ENCODE measurements around the gene TNS4. TPM values are rescaled to one million over a fixed set of nuclear protein-coding genes. Genes with fewer than 3 reads are reported as not detected.
A peak's percentile ranks its signal among the peaks of the same experiment; 100 is the strongest.

The TNS4 gene
- total and polyA plus RNA-seq, 9 of the 15 experiments (the other 6 are each of a cell fraction or from before 2014, with no cell fraction given) = 0.04 to 0.73 (median 0.24) TPM; not detected in 1

DNA sequence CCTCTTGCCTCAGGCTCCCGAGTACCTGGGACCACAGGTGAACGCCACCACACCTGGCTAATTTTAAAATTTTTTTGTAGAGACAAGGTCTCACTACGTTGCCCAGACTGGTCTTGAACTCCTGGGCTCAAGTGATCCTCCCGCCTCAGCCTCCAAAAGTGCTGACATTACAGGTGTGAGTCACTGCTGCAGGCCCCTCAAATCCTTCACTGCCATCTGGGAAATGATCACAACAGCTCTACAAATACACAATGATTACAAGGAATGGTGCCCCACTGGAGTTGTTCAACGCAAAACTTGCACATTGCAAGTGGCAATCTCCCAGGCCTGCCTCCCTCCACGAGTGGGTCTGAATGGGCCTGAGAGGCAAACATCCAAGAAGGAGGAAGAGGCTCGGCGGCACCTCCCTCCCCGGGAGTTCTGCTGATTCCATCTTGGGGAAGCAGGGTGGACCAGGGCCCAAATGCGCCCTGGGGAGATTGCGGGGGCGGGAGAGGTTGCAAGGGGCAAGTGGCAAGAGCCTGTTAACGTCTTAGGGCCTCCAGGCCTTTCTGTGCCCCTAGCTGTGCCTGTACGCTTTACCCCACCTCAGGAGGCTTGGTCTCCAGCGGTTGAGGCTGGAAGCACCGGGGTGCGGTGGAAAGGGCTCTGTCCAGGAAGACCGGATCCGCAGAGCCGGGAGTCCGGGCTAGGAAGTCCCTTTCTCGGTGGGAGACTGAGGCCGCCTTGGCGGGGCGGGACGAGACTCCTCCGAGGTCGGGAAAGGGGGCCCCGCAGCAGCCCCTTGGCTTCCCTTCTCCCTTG lies 58.8 kb downstream of the TNS4 start:
- H2AFZ ChIP-seq (ENCODE audit: low read depth, low read length) = peak overlapping the region; percentile 89
- H3K27ac ChIP-seq (ENCODE audit: extremely low read depth, low read depth, low read length) = peak overlapping the region; percentile 80
- H3K9me1 ChIP-seq (ENCODE audit: control insufficient read depth, insufficient read depth, low read length) = no peaks in the 10 kb centered on the region
- H3K79me2 ChIP-seq (ENCODE audit: control insufficient read depth, insufficient read depth, low read length) = peaks cover 29% of the 10 kb centered on the region
- H4K20me1 ChIP-seq (replicated peaks; ENCODE audit: control insufficient read depth, insufficient read depth, low read length) = no peaks in the 10 kb centered on the region
- H3K4me2 ChIP-seq (ENCODE audit: insufficient read depth, low read length) = peak overlapping the region; percentile 84
- no peaks in the 10 kb centered on the region; the same call in 2 of the 3 replicates for H3K36me3 ChIP-seq (ENCODE audit: control insufficient read depth, insufficient read depth, low read length)
- H3K4me1 ChIP-seq (replicated peaks in 1 of 2; ENCODE audit: control insufficient read depth in 2 of 2, insufficient read depth in 2 of 2, low read length in 2 of 2) = peaks cover 29 to 34% of the 10 kb centered on the region in 2 experiments
- BruUV-seq (replicated peaks) = TSS peak; percentile 92
- peak overlapping the region; percentile 44 for H3K4me3 ChIP-seq
- peak; percentile 61 for FAIRE-seq
- peak; percentile 53 to 71 (median 62) for DNase-seq (ENCODE audit: extremely low read depth in 1 of 4, low spot score in 3 of 4)
- WGBS (ENCODE audit: insufficient coverage, low coverage, missing lambda C conversion rate) = 19% methylated on average over 26 of the region's 29 CpGs
- intact Hi-C loops (cut with micrococcal nuclease) (loop anchor here (1.0 to 5.0 kb wide), 3 partner anchors 24 to 85 kb away; no protein-coding TSS in a partner anchor), in situ Hi-C loops (cut with MboI) (no loop called here)
- ATAC-seq = peak; percentile 60
- ChIA-PET CTCF (ENCODE audit: low intra/inter-chr PET ratio) (interaction anchor here (1.1 to 2.8 kb wide), 5 partner anchors 44 to 119 kb away, joined by 4 to 26 read pairs (median 7); no protein-coding TSS in a partner anchor), POLR2A (interaction anchor here (0.6 to 3.2 kb wide), 6 partner anchors 12 to 111 kb away, joined by 3 to 22 read pairs (median 5); partner anchors contain the start of gene TOP2A)
- H3K9ac ChIP-seq (ENCODE audit: insufficient read depth in 1 of 2, low read depth in 2 of 2, low read length in 2 of 2) = peak overlapping the region; percentile 77 to 91
- no peaks in the 10 kb centered on the region for H3K9me3 ChIP-seq (replicated peaks; ENCODE audit: control insufficient read depth, insufficient read depth, low read depth, low read length)
- no peaks in the 10 kb centered on the region for H3K27me3 ChIP-seq (ENCODE audit: control insufficient read depth in 2 of 2, insufficient read depth in 2 of 2, low read length in 2 of 2)
- no peak for TF ChIP-seq ZNF140 (CRISPR knock-in tag; IDR thresholded peaks at IDR 0.05)
- TF ChIP-seq SMC3 (conservative IDR thresholded peaks at IDR 0.05; ENCODE audit: insufficient read depth, low read depth, low read length) = 0 out of 2 replicates have a peak, but pooled peaks have one; percentile 3
- no peak for TF ChIP-seq CAMTA2 (CRISPR knock-in tag; conservative IDR thresholded peaks at IDR 0.05)
- TF ChIP-seq ETS2 (tag; IDR thresholded peaks at IDR 0.05; ENCODE audit: borderline replicate concordance, poor library complexity, severe bottlenecking) = no peak
- TF ChIP-seq ZNF232 (CRISPR knock-in tag; IDR thresholded peaks at IDR 0.05) = no peak
- TF ChIP-seq DNMT1 (IDR thresholded peaks at IDR 0.05) = no peak
- peak; percentile 37 for TF ChIP-seq HMGN3 (IDR thresholded peaks at IDR 0.05; ENCODE audit: borderline replicate concordance, extremely low read depth, insufficient read length, low read depth, low read length)
- no peak for TF ChIP-seq SAP30 (IDR thresholded peaks at IDR 0.05; ENCODE audit: borderline replicate concordance, insufficient read depth, low read depth, low read length, poor library complexity, severe bottlenecking)
- TF ChIP-seq, protein P1, sequence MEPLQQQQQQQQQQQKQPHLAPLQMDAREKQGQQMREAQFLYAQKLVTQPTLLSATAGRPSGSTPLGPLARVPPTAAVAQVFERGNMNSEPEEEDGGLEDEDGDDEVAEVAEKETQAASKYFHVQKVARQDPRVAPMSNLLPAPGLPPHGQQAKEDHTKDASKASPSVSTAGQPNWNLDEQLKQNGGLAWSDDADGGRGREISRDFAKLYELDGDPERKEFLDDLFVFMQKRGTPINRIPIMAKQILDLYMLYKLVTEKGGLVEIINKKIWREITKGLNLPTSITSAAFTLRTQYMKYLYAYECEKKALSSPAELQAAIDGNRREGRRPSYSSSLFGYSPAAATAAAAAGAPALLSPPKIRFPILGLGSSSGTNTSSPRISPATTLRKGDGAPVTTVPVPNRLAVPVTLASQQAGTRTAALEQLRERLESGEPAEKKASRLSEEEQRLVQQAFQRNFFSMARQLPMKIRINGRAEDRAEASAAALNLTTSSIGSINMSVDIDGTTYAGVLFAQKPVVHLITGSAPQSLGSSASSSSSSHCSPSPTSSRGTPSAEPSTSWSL (CRISPR knock-in tag; IDR thresholded peaks at IDR 0.05; ENCODE audit: borderline replicate concordance) = no peak
- no peak for TF ChIP-seq ESRRB (CRISPR knock-in tag; IDR thresholded peaks at IDR 0.05; ENCODE audit: borderline replicate concordance)
- no peak for TF ChIP-seq MEIS2 (IDR thresholded peaks at IDR 0.05; ENCODE audit: partially characterized antibody)
- peak in 1 of 2 experiments; percentile 43; a peak in 2 of 4 replicates for TF ChIP-seq NRF1 (conservative IDR thresholded peaks at IDR 0.05 in 1 of 2, IDR thresholded peaks at IDR 0.05 in 1 of 2)
- no peak for TF ChIP-seq ZNF764 (CRISPR knock-in tag; IDR thresholded peaks at IDR 0.05; ENCODE audit: low read depth)
- no peak for TF ChIP-seq FOXK1 (CRISPR knock-in tag; IDR thresholded peaks at IDR 0.05; ENCODE audit: borderline replicate concordance)
- no peak for TF ChIP-seq PHB (CRISPR knock-in tag; IDR thresholded peaks at IDR 0.05)
- TF ChIP-seq, protein P2, sequence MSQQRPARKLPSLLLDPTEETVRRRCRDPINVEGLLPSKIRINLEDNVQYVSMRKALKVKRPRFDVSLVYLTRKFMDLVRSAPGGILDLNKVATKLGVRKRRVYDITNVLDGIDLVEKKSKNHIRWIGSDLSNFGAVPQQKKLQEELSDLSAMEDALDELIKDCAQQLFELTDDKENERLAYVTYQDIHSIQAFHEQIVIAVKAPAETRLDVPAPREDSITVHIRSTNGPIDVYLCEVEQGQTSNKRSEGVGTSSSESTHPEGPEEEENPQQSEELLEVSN (IDR thresholded peaks at IDR 0.05; ENCODE audit: borderline replicate concordance in 1 of 2, extremely low read depth in 1 of 2, insufficient read depth in 1 of 2, insufficient read length in 1 of 2, low read depth in 1 of 2, low read length in 1 of 2, poor library complexity in 1 of 2, severe bottlenecking in 1 of 2) = no peak
- 0 out of 2 replicates have a peak, but pooled peaks have one; percentile 34 for TF ChIP-seq GTF2E2 (tag; IDR thresholded peaks at IDR 0.05)

All from K562 (cell line).